GOT3 (cell line): ENCODE data around the gene PTGER2.

Source experiments
- DNase-seq: peaks from one replicate; lab custom pipeline; 2025; ENCODE audit warnings: mixed read lengths; lab: John Stamatoyannopoulos, UW

The PTGER2 gene

GRCh38 chr14:52339262-52339661 is 25.1 kb downstream of the PTGER2 start:
- no peak for DNase-seq

GRCh38 chr14:52342849-52343596 is 28.9 kb downstream of the PTGER2 start:
- DNase-seq = no peak

- DNase-seq = no peak
Observed at GRCh38 chr14:52346778-52347177, 32.7 kb downstream of the PTGER2 start.

GRCh38 chr14:52348279-52348678 is 34.2 kb downstream of the PTGER2 start:
- no peak for DNase-seq

- DNase-seq = no peak
Observed at GRCh38 chr14:52348776-52349175, 34.7 kb downstream of the PTGER2 start.

- DNase-seq = no peak
Observed at GRCh38 chr14:52349731-52350130, 35.6 kb downstream of the PTGER2 start.

GRCh38 chr14:52350445-52350844 is 36.3 kb downstream of the PTGER2 start:
- DNase-seq = no peak

GRCh38 chr14:52351233-52352060 is 37.3 kb downstream of the PTGER2 start:
- no peak for DNase-seq

- no peak for DNase-seq
Observed at GRCh38 chr14:52352061-52352491, 38.0 kb downstream of the PTGER2 start.

GRCh38 chr14:52352569-52352968 is 38.5 kb downstream of the PTGER2 start:
- no peak for DNase-seq

- DNase-seq = no peak
Observed at GRCh38 chr14:52354242-52354641, 40.1 kb downstream of the PTGER2 start.

- no peak for DNase-seq
Observed at GRCh38 chr14:52355016-52355431, 40.9 kb downstream of the PTGER2 start.

GRCh38 chr14:52355526-52355925 is 41.4 kb downstream of the PTGER2 start:
- DNase-seq = no peak

GRCh38 chr14:52356025-52356424 is 41.9 kb downstream of the PTGER2 start:
- no peak for DNase-seq

- no peak for DNase-seq
Observed at GRCh38 chr14:52360831-52361230, 46.7 kb downstream of the PTGER2 start.

GRCh38 chr14:52363041-52363704 is 49.1 kb downstream of the PTGER2 start:
- no peak for DNase-seq

GRCh38 chr14:52363961-52364360 is 49.8 kb downstream of the PTGER2 start:
- no peak for DNase-seq

GRCh38 chr14:52365071-52365470 is 51.0 kb downstream of the PTGER2 start:
- DNase-seq = no peak

GRCh38 chr14:52366796-52367315 is 52.7 kb downstream of the PTGER2 start:
- no peak for DNase-seq

GRCh38 chr14:52369305-52369801 is 55.2 kb downstream of the PTGER2 start:
- DNase-seq = no peak

- no peak for DNase-seq
Observed at GRCh38 chr14:52370406-52370935, 56.4 kb downstream of the PTGER2 start.

GRCh38 chr14:52377940-52378339 is 63.8 kb downstream of the PTGER2 start:
- DNase-seq = no peak
